ES-I3 (cell line): Measurements from ENCODE around the gene C16orf87.
A peak's percentile ranks its signal among the peaks of the same experiment; 100 is the strongest.
"Not testable (repeated sequence)": the region's sequence is repeated elsewhere in the genome, so short reads cannot be mapped to it uniquely, and the experiment has no call there.

ENCODE experiments used
- H3K36me3 ChIP-seq: 2 replicates; pipeline ENCODE4 v1.6.1; 2013; ENCODE audit warnings: mild to moderate bottlenecking, low read length, control low read depth, moderate library complexity; ENCODE audit not compliant: insufficient read depth
- H3K4me1 ChIP-seq: 2 replicates; pipeline ENCODE4 v1.6.1; 2013; ENCODE audit warnings: mild to moderate bottlenecking, control low read depth, low read length; ENCODE audit not compliant: insufficient read depth
- H3K9ac ChIP-seq: 2 replicates; pipeline ENCODE4 v1.6.1; 2013; ENCODE audit warnings: low read depth, mild to moderate bottlenecking, low read length, moderate library complexity
- H3K9me3 ChIP-seq: 2 replicates; pipeline ENCODE4 v1.6.1; 2013; ENCODE audit warnings: mild to moderate bottlenecking, low read length, moderate library complexity; ENCODE audit not compliant: control insufficient read depth, insufficient read depth

Gene C16orf87

DNA sequence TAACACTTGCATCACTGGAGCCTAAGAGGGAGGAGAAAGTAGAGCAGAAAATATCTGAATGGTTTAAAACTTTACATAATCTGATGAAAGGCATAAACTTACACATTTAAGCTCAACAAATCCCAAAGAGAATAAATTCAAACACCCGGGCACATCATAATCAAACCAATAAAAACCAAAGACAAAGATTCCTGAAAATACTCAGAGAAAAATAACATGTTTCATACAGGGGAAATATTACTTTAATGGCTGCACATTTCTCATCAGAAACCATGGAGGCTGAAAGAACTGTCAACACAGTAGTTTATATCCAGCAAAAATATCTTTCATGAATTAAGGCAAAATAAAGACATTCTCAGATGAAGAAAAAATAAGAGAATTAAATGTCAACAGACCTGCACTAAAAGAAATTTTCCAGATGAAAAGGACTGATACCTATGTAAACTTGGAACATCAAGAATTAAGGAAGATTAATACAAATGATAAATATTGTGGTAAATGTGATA is 34.2 kb downstream of the C16orf87 start:
- Histone ChIP-seq H3K9ac (no peak overlapping the region), H3K9me3 (0 out of 2 replicates have a peak, but pooled peaks cover 9% of the 10 kb centered on the region), H3K4me1 (no peaks in the 10 kb centered on the region), H3K36me3 (no peaks in the 10 kb centered on the region)

DNA sequence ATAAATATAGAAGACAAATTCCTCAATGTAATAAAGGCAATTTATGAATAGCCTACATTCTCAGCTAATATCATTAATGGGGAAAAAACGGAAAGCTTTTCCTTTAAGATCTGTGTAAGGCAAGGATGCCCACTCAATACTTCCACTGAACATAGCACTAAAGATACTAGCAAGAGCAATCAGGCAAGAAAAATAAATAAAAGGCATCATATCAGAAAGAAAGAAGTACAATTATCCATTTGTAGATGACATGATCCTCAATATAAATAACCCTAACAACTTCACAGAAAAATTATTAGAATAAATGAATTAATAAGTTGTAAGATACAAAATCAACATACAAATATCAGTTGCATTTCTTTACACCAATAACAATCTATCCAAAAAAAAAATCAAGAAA is 37.1 kb downstream of the C16orf87 start:
- Histone ChIP-seq H3K4me1 (peaks cover 8% of the 10 kb centered on the region; the same call in 1 of the 2 replicates), H3K36me3 (no peaks in the 10 kb centered on the region), H3K9ac (no peak overlapping the region), H3K9me3 (0 out of 2 replicates have a peak, but pooled peaks cover 9% of the 10 kb centered on the region)

DNA sequence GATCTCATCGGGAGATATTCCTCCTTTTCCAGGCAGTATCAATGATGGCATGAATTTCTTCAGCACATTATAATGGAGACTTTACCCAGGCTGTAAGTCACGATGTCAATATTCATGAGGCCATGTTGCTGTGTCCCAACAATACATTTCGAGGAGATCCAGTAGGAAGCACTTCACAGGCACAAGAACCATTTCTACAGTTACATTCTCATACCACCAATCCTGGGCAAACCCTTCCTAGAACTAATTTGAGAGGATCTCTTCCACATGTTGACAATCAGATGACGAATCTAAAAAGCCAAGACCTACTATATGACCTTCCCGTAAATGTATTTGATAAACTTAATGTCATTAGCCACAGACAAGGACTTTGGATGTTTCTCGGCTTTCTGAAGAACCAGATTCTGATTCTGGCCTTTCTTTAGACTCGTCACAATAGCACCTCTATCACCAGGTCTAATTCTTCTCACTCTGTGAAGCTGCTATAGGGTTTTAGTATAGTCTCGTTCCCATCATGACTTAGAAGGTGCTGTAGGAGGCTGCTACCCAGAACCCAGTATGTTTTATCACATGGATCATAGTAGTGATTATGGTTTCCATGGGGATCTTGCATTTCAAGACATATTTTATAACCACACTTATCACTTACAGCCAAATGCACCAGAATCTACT is 40.2 kb downstream of the C16orf87 start:
- Histone ChIP-seq H3K9me3 (0 out of 2 replicates have a peak, but pooled peaks cover 6% of the 10 kb centered on the region), H3K4me1 (peaks cover 14% of the 10 kb centered on the region), H3K36me3 (no peaks in the 10 kb centered on the region), H3K9ac (peak overlapping the region; percentile 76)

DNA sequence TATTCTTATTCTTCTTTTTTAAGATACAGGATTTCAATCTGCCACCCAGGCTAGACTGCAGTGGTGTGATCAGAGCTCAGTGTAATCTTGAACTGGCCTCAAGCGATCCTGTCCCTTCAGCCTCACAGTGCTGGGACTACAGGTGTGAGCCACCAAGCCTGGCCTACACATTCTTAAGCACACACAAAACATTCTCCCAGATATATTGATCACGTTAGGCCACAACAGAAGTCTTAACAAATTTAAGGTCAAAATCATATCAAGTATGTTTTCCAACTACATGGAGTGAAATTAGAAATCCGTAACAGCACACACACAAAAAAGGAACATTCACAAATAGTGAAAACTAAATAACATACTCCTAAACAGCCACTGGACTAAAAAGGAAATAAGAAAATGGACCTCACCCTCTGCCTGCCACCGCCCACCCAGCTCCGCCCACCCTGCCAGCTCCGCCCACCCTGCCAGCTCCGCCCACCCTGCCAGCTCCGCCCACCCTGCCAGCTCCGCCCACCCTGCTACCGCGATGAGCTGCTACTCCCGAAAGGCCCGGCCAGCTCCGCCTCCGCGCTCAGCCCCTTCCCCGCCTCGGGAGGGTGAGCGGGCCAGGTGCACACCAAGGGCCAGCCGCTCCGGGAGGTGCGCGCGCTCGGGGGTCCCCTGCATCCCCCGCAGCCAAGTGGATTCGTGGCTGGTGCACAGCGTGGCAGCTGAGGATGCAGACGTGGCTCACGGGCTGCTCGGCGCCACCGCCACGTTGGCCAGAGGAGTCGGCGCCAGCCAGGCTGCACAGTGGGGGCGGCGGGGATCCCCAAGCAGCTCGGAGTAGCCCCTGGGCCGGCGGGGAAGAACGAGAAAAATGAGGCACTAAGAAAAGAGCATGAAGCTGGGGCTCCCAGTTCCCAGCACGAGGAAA is 41.2 kb downstream of the C16orf87 start:
- peaks cover 22% of the 10 kb centered on the region for H3K4me1 ChIP-seq
- peak overlapping the region; percentile 76 for H3K9ac ChIP-seq
- no peaks in the 10 kb centered on the region for H3K36me3 ChIP-seq

DNA sequence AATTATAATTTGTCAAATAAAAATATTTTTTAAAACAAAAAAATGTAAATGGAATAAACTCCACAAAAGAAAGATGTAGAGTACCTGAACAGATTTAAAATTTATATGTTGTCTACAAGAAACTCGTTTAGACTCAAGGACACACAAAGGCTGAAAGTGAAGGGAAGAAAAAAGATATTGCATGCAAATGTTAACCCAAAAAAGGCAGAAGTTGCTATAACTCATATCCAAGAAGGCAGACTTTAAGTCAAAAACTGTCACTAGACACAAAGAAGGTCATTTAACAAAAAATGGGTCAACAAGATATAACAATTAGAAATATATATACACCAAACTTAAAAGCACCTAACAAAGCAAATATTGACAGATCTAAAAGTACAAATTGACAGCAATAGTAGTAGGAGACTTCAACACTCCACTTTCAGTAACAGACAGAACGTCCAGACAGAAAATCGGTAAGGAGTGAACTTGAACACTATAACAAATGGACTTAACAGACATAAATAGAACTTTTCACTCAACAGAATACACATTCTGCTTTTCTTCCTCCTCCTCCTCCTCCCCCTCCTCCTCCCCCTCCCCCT is 42.0 kb downstream of the C16orf87 start:
- no peaks in the 10 kb centered on the region for H3K36me3 ChIP-seq
- H3K9ac ChIP-seq = no peak overlapping the region
- peaks cover 27% of the 10 kb centered on the region for H3K4me1 ChIP-seq
- no peaks in the 10 kb centered on the region for H3K9me3 ChIP-seq

More for the DNA sequence above, 41.2 kb downstream of the C16orf87 start:
- 0 out of 2 replicates have a peak, but pooled peaks cover 2% of the 10 kb centered on the region for H3K9me3 ChIP-seq

DNA sequence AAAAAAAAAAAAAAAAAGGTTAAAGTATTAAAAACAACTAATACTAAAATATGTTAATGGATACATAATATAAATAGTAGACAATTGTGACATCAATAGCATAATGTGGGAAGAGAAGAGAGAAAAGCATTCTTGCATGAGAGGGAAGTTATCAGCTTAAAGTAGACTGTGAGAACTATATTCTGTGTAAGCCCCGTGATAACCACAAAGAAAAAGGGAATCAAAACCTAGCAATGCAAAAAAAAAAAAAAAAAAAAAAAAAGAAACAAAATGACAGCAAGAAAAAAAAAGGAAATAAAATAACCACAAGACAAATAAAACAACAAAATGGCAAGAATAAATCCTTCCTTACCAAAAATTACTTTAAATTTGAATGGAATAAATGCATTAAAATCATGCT is 43.1 kb downstream of the C16orf87 start:
- H3K9ac ChIP-seq = no peak overlapping the region
- no peaks in the 10 kb centered on the region for H3K9me3 ChIP-seq
- H3K36me3 ChIP-seq = no peaks in the 10 kb centered on the region
- H3K4me1 ChIP-seq = peaks cover 27% of the 10 kb centered on the region

DNA sequence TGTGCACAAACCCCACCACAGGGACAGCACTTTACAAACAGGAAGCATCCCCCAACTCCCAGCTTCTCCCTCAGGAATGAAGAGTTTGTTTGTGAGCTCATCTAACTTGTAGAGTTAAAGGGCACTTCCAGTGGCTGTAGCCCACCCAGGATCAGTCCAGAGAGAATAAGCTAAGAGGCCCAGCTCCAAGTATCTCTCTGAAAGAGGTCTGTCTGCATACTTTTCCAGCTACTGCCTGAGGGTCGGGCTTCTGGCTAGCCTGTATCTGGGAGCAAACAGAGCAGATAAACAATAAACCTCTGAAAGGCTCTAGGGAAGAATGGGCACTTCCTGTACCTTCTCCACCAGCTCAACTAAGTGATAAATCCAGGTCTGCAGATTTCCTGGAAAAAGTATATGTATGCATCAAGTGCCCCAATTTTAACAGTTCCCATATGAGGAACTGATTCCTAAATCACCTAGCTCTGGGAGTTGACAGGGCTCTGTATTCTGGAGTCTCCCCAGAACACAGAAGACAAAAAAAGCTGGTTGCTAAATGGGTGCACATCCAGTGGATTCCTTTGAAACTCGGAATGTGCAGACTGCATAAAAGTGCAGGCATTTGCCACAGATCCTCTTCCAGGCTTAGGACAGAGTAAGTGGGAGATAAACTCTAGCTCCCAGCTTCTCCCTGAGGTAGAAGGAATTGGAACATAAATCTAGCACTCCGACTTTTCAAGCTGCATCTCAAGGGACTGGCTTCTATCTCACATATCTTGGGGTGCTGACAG is 45.7 kb downstream of the C16orf87 start:
- Histone ChIP-seq H3K9ac (no peak overlapping the region; the same call in 1 of the 2 replicates), H3K9me3 (no peaks in the 10 kb centered on the region), H3K36me3 (no peaks in the 10 kb centered on the region), H3K4me1 (peaks cover 22% of the 10 kb centered on the region)

DNA sequence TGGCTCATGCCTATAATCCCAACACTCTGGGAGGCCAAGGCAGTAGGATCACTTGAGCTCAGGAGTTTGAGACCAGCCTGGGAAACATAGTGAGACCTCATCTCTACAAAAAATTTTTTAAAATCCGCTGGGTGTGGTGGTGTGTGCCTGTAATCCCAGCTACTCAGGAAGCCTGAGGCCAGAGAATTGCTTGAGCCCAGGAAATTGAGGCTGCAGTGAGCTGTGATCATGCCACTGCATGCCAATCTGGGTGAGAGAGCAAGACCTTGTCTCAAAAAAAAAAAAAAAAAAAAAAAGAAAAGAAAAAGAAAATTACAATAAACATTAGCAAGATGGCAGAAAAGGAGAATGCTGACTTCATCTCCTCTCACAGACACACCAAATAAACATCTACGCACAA is 46.4 kb downstream of the C16orf87 start:
- not testable (repeated sequence) for H3K9me3 ChIP-seq, H3K9ac ChIP-seq, H3K36me3 ChIP-seq
- H3K4me1 ChIP-seq = peaks cover 22% of the 10 kb centered on the region

DNA sequence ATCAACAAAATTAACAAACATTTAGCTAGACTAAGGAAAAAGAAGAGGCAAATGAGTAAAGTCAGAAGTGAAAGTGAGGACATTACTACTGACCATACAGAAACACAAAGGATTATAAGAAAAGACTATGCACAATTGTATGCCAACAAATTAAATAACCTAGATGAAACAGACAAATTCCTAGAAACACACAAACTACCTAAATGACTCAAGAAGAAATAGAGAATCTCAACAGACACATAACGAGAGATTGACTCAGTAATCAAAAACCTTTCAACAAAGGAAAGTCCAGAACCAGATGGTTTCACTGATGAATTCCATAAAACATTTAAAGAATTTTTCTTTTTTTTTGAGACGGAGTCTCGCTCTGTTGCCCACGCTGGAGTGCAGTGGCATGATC is 47.2 kb downstream of the C16orf87 start:
- Histone ChIP-seq H3K4me1 (peaks cover 19% of the 10 kb centered on the region), H3K9me3 (no peaks in the 10 kb centered on the region), H3K9ac (no peak overlapping the region), H3K36me3 (no peaks in the 10 kb centered on the region)

DNA sequence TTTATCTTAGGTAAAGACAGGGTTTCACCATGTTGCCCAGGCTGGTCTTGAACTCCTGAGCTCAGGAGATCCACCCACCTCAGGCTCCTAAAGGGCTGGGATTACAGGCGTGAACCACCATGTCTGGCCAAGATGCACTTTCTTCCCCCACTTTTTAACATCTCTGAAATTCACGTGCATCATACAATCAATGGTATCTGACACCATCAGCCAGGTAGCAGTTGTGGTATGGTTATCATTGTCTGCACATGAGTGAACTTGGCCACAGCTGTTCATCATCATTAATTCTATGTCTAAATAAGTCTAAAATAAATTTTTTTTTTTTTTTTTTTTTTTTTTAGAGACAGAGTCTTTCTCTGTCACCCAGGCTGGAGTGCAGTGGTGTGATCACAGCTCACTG is 48.7 kb downstream of the C16orf87 start:
- Histone ChIP-seq H3K9me3 (no peaks in the 10 kb centered on the region), H3K4me1 (peaks cover 13% of the 10 kb centered on the region), H3K9ac (no peak overlapping the region), H3K36me3 (no peaks in the 10 kb centered on the region)

DNA sequence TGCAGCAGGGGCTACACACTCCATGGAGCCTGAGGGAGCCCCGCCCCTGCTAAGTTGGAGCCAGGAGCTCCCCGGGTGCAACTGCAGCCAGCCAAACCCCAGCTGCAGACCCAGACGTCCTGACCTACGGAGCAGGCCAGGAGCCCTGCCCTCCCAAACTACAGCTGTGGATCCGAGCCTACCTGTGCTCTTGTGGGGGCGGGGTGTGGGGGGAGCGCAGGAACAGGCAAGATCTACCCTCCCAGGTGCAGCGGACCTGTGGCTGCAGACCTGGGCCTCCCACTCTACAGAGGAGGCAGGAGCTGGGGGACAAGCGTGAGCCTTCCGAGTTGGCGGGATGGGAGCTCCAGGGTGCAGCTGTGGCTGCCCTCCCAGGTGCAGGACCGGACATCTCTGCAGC is 53.2 kb downstream of the C16orf87 start:
- Histone ChIP-seq H3K9ac (no peak overlapping the region), H3K4me1 (no peaks in the 10 kb centered on the region), H3K36me3 (no peaks in the 10 kb centered on the region), H3K9me3 (no peaks in the 10 kb centered on the region)

DNA sequence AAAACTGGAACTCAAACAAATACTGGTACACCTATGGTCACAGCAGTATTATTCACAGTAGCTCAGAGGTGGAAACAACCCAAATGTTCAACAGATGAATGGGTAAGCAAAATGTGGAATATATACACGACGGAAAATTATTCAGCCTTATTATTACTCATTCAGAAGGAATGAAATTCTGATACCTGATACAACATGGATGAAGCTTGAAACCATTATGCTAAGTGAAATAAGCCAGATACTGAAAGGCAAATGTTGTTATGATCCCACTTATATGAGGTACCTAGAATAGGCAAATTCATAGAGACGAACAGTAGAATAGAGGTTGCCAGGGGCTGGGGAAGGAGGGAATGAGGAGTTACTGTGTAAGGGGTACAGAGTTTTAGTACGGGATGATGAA is 55.8 kb downstream of the C16orf87 start:
- no peak overlapping the region for H3K9ac ChIP-seq
- H3K9me3 ChIP-seq = no peaks in the 10 kb centered on the region
- H3K36me3 ChIP-seq = no peaks in the 10 kb centered on the region
- H3K4me1 ChIP-seq = no peaks in the 10 kb centered on the region

DNA sequence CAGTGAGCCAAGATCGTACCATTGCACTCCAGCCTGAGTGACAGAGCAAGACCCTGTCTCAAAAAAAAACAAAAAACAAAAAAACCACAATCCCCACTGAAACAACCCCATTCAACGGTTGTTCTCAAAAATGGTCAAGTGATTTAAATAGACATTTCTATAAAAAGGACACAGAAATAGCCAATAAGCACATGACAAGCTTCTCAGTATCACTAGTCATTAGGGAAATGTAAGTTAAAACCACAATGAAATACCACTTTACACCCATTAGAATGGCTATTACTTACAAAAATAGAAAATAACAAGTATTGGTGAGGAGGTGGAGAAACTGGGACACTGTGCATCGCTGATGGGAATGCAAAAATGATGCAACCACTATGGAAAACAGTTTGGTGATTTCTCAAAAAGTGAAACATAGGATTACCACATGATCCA is 56.2 kb downstream of the C16orf87 start:
- Histone ChIP-seq H3K4me1 (no peaks in the 10 kb centered on the region), H3K9me3 (no peaks in the 10 kb centered on the region), H3K9ac (no peak overlapping the region), H3K36me3 (no peaks in the 10 kb centered on the region)

DNA sequence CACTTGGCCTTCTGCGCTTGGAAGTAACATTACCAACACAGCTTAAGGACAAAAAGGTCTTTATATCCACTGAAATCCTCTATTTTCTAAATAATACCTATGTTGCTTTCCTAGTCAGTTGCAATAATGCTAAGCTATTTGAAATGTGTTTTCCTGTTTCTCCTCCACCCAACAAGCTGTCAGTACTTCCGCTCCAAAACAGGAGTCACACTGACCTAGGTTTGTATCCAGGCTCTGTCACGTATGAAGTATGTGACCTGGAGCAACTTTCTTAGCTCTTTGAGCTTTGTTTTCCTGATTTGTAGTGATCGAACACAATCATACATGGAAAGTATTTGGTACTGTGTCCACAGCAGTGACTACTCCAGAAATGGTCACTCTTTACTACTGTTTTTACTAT is 58.5 kb downstream of the C16orf87 start:
- H3K9me3 ChIP-seq = no peaks in the 10 kb centered on the region
- H3K9ac ChIP-seq = no peak overlapping the region
- H3K4me1 ChIP-seq = no peaks in the 10 kb centered on the region
- no peaks in the 10 kb centered on the region for H3K36me3 ChIP-seq
